NCI-H2227 treated with DMSO at 0.1 percent for 48 hours (cell line): ENCODE data around the gene TXNRD1.
"Not testable (repeated sequence)": the region's sequence is repeated elsewhere in the genome, so short reads cannot be mapped to it uniquely, and the experiment has no call there.

Source experiments
- DNase-seq: peaks from one replicate; lab custom pipeline; 2025; lab: John Stamatoyannopoulos, UW

The TXNRD1 gene

DNA sequence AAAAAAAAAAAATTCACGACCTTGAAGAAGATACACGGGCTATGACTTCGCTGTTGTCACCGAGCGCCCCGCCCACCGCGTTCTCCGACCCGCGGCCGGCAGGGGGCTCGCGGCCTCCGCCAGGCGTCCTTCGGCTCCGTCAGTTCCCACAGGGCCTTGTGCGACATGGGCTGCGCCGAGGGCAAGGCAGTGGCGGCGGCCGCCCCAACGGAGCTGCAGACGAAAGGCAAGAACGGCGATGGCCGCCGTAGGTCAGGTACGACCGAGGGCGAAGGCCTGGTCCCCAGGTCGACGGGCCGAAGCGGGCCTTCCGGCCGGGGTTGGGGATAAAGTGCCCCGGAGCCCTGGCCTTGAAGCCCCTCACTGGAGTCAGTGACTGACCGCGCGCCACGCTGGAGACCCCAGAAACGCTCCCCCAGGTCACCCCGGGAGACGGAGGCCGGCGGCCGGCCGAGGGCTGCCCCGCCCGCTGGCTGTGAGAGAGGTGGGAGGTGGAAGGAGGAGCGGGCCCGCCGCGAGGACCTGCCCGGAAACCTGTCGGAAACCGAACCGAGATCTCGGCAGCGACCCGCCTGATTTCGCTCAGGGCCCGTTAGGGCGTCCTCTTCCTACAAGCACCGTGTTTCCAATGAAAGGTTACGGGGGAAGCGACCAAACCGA is at the start of gene TXNRD1:
TXNRD1 (plus strand) TSS at position 142 of the 660 bp plus-strand sequence; CDS start at position 166, 24 bp downstream.
- DNase-seq, result no peak

DNA sequence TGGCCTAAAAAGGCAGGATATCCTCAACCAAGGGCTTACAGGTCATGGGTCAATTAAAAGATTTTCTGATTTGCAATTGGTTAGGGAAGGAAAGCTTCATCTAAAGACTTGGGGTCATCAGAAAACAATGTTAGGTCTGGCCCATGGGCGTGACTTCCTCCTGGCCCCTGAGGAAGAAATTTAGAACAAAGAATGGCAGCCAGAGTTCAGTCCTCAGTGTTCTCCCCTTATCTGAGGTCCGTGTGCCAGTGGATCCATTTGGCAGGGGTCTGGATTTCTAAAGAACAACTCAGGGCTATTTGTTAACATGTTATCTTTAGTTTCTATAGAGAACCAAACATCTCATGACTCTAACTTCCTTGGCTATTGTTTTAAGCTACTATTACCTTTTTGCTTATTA is 49.8 kb upstream of the TXNRD1 start:
- DNase-seq, result no peak

DNA sequence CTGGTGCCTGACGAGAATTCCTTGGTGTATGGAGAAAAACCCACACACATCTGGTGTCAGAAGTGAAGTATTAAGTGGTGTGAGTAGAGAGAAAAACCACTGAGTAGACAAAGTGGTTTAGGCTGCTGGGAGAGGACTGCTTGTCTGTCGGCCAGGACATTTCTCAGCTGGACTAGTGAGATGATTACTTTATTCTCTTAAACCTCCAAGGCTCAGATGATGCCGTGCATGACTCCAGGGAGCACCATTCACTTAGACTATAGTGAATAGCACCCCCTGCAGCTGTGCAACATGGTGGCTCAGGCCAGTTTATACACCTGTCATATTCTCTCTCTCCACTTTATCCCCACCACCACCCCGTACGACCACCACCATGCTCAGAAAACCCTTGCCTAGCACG is 49.1 kb upstream of the TXNRD1 start:
- no peak for DNase-seq

- DNase-seq, result no peak
These were observed 47.8 kb upstream of the TXNRD1 start for GRCh38 chr12:104167519-104168458.

DNA sequence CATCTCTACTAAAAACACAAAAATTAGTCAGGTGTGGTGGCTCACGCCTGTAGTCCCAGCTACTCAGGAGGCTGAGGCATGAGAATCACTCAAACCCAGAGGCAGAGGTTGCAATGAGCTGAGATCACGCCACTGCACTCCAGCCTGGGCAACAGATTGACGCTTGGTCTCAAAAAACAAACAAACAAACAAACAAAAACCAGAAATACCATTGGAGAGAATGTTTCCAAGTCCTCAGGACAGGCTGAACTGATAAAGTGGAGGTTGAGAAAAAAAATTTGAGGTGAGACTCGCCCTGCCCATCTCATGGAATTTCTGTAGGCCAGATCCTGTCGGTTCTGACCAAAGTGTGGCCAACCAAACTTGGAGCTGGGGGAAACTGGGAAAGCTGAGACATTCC is 47.0 kb upstream of the TXNRD1 start:
- DNase-seq, result no peak

GRCh38 chr12:104171785-104172569 is 43.6 kb upstream of the TXNRD1 start:
- peak; percentile 32 for DNase-seq

- no peak for DNase-seq
These were observed 43.0 kb upstream of the TXNRD1 start for GRCh38 chr12:104172570-104172947.

DNA sequence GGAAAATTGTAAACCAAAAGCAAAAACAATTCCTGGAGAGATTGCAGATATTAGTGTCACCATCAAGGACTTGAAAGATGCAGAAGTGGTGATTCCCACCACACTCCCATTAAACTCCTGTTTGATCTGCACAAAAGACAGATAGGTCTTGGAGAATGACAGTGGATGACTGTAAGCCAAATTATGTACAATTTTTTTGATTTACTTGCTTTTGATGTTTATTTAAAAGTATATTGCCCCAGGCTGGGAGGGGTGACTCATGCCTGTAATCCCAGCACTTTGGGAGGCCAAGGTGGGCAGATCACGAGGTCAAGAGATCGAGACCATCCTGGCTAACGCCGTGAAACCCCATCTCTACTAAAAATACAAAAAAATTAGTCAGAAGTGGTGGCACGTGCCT is 41.8 kb upstream of the TXNRD1 start:
- DNase-seq, result not testable (repeated sequence)

DNA sequence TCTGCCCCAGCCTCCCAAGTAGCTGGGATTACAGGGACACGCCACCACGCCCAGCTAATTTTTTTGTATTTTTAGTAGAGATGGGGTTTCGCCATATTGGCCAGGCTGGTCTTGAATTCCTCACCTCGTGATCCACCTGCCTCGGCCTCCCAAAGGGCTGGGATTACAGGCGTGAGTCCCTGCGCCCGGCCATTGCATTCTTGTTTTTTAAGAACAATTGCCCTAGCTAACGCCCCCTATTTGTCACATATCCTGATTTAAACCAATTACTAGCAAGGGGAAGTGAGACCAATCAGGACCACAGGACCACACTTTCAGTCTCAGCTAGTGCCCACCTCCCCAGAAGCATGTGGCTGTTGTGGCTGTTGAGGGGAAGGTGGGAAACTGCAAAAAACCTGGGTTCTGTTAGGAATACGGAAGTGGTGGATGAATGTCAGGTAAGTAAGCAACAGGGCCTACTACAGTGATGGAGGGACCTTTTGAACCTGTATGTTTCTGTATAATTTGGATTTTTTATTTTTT is 39.8 kb upstream of the TXNRD1 start:
- DNase-seq, result no peak

DNA sequence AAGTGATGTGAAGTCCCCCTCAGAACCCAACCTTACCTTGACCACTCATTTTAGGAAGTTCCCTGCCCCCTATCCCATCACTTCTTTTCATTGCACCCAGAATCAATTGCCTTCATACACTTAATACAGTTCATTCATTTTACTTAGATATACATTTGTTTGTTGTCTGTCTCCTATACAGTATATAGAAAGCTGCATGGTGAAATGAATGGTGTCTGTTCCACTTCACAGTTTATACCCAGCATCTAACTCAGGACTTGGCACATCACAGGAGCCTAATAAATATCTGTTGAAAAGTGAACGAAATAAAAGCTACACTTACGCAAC is 38.3 kb upstream of the TXNRD1 start:
- no peak for DNase-seq

GRCh38 chr12:104177663-104178501 is 37.7 kb upstream of the TXNRD1 start:
- DNase-seq, result no peak

GRCh38 chr12:104180374-104180773 is 35.2 kb upstream of the TXNRD1 start:
- DNase-seq, result no peak

- no peak for DNase-seq
These were observed 34.3 kb upstream of the TXNRD1 start for GRCh38 chr12:104181313-104181712.

DNA sequence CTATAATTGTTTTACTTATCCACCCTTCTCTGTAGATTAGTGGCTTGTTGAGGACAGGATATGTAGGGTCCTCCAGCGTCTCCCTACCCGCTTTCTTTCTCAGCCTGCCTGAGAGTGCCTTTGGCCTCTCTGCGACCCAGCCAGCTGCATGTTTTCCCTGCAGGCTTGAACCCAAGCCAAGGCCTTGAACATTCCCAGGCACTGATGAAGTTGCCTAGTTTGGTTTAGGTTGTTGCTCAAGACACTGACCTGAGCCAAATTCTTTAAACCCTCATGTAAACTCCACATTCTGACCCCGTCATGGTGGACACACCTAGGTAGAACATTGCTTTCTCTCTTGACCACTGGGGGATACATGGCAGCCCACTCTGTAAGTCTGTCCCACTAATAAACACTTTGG is 33.4 kb upstream of the TXNRD1 start:
- no peak for DNase-seq

- no peak for DNase-seq
These were observed 32.8 kb upstream of the TXNRD1 start for GRCh38 chr12:104182621-104183378.

GRCh38 chr12:104183443-104183842 is 32.1 kb upstream of the TXNRD1 start:
- DNase-seq, result no peak

- no peak for DNase-seq
These were observed 28.0 kb upstream of the TXNRD1 start for GRCh38 chr12:104187446-104188155.

GRCh38 chr12:104188534-104188933 is 27.0 kb upstream of the TXNRD1 start:
- no peak for DNase-seq

DNA sequence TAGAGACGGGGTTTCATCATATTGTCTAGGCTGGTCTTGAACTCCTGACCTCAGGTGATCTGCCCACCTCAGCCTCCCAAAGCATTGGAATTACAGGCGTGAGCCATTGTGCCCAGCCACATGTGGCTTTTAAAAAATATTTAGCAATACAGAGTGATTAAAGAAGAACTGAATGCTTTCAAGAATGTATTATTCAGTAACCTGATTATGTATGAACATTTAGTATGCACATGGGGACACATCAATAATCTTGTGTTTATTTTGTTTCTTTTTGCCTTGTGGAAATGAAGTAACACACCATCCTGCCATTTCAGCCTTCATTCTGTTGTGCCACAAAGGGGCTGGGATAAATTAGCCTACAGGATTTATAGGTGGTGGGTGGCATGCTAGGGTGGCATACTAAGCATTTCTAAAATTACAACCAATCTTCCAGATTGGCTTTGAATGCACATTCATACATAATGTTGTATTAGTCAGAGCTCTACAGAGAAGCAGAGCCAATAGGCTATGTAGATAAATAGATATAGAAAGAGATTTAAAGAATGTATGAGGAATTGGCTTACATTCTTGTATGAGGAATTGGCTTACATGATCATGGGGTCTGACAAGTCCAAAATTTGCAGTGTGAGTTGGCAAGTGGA is 25.5 kb upstream of the TXNRD1 start:
- DNase-seq, result no peak
